ENCODE data around the gene NUDT19.
"Not testable (repeated sequence)": the region's sequence is repeated elsewhere in the genome, so short reads cannot be mapped to it uniquely, and the experiment has no call there.

Gene NUDT19

DNA sequence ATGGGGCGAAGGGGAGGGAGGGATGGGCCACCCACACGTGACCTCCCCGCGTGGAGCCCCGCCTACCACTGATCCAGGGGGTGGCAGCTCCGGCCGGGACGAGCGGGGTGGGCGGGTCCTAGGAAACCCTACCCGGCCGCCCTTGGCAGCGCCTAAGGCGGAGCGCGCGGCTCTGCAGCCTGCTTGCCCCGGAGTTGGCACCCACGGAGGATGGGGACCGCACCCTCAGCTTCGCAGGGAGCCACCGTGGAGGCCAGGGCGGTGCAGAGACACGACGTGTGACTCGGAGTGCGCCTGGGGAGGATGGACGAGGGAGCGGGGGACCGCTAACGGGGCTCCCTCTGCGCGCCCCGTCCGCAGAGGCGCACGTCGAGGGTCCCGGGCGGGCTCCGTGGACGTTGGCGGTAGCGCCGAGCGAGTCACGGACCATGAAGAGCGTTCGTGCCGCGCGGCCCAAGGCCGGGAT, 15.9 kb upstream of the NUDT19 start, which contains the start of gene RGS9BP:
RGS9BP (plus strand) TSS at position 129 of the 466 bp plus-strand sequence. CDS start 416 bp downstream, outside the sequence.
- peak; percentile 76 for DNase-seq

DNA sequence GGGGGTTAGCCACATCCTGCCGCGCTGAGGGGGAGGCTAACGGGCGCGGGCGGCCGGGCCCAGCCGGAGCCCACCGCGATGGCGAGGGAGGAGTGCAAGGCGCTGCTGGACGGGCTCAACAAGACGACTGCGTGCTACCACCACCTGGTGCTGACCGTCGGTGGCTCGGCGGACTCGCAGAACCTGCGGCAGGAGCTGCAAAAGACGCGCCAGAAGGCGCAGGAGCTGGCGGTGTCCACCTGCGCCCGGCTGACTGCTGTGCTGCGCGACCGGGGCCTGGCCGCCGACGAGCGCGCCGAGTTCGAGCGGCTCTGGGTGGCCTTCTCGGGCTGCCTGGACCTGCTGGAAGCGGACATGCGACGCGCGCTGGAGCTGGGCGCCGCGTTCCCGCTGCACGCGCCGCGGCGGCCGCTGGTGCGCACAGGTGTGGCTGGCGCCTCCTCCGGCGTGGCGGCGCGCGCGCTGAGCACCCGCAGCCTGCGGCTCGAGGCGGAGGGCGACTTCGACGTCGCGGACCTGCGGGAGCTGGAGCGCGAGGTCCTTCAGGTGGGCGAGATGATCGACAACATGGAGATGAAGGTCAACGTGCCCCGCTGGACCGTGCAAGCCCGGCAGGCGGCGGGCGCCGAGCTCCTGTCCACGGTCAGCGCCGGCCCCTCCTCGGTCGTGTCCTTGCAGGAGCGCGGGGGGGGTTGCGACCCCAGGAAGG, 15.3 kb upstream of the NUDT19 start:
- DNase-seq: peak; percentile 15

DNA sequence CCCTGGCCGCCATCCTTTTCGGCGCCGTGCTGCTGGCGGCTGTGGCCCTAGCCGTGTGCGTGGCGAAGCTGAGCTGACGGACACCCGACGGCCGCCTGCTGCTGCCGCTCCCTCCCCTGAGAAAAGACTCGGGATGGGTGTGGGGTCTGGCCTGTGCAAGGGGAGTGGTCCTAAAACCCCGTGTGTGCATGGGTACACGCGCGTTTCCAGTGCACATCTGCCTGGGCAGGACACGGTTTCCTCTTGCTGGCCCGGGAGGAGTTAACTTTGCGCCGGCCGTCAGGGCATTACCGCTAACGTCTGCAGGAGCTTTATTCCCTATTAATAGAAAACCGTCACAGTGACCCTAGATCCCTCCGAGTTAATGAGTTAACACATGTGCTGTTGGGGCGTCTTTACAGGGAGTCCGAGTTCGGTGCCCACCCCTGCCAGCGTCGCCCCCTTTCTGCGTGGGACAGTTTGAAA, 14.7 kb upstream of the NUDT19 start:
- no peak for DNase-seq

DNA sequence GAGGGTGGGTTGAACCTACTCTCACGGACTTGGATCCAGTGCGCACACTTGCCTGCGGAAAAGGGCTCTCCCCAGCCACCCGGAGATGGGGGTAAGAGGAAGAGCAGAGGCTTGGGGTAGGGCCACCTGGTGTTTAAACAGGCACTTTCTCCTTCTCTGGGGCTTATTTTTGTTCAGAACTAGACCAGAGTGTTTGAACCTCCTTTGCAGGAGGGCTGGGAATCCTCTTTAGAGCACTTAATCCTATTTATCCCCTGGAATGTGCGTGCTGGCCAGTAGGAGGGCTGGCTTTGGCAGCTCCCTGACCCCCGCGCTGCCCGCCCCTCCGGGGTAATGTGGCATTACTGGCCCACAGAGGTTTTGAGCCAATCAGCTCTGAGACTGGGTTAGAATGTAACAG, 14.0 kb upstream of the NUDT19 start:
- DNase-seq: no peak

DNA sequence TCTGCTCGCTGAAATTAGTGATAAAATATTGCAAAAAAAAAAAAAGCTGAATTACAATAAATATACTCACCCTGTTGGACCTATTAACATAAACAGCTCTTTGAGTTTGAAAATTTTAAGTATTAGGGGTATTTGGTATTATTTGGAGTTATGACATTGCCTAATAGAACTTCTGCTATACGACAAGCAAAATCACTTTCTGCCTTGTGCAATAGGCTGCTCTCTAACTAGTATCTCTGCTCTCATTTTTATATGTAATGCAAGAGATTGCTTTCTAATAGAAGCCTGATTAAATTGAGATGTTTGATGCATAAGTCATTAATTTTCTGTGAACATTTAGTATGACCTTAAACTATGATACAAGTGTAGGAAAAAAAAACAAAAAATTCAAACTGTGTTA, 10.6 kb upstream of the NUDT19 start:
- no peak for DNase-seq

DNA sequence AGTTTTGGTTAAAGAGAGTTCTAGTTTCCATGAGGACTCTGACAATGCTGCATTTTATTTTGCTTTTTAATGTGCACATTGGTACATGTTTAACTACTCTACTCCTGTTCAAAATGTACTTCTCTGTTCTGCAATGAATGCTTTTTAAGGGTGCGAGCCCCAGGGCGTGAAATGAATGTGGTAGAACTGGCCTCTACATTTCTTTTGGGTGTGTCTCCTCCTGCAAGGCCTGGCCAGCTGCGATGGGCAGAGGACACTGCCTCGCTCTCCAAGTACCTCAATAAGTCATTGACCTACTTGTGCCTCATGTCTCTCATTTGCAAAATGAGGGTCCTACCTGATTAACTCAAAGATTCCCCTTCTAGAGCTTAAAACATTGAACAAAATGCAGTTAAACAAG, 9.3 kb upstream of the NUDT19 start:
- no peak for DNase-seq

DNA sequence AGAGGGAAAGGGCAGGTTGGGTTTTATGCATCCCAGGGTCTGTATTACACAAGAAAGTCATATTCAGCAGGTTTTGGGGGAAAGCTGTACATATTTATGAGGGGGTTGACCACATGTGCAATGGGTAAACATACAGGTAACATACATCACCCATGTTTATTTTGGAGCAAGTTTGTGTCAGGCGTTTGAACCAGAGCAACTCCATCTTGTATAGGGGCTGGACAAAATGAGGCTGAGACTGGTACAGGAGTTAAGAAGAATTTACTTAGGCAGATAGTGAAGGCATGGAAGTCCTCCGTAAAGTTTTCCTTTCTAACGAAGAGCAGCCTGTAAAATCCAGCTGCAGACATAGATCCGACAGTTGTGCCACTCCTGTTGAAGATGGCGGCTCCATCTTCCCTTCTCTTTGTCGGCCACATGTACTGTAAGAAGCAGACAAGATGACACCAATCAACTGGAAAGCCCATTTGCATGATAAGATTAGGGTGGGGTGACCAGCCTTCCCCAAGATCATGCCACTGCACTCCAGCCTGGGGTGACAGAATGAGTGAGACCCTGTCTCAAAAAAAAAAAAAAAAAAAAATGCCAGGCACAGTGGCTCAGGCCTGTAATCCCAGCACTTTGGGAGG, 4.7 kb upstream of the NUDT19 start:
- DNase-seq: no peak

DNA sequence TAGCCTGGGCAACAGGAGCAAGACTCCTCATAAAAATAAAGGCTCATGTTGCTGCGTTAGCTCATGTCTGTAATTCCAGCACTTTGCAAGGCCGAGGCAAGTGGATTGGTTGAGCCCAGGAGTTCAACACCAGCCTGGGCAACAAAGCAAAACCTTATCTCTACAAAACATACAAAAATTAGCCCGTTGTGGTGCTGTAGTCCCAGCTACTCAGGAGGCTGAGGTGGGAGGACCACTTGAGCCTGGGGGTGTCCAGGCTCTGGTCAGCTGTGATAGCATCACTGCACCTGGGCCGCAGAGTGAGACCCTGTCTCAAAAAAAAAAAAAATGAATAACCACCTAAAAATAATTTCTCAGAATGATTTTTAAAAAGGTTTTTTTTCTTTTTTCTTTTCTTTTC, 3.9 kb upstream of the NUDT19 start:
- DNase-seq: no peak

DNA sequence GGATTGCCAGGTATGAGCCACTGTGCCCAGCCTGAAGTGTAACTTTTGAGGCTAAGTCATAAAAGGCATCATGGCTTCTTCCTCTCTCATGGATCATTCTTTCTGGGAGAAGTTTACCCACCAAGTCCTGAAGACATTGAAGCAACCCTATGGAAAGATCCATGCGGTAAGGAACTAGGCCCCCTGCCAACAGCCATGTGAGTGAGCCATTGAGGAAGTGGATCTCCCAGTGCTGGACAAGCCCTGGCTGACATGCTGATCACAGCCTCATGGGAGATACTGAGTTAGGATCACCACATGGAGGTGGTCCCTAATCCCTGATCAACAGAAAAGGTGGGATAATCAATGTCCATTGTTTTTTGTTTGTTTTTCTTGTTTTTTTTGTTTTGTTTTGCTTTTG, 3.3 kb upstream of the NUDT19 start:
- no peak for DNase-seq

DNA sequence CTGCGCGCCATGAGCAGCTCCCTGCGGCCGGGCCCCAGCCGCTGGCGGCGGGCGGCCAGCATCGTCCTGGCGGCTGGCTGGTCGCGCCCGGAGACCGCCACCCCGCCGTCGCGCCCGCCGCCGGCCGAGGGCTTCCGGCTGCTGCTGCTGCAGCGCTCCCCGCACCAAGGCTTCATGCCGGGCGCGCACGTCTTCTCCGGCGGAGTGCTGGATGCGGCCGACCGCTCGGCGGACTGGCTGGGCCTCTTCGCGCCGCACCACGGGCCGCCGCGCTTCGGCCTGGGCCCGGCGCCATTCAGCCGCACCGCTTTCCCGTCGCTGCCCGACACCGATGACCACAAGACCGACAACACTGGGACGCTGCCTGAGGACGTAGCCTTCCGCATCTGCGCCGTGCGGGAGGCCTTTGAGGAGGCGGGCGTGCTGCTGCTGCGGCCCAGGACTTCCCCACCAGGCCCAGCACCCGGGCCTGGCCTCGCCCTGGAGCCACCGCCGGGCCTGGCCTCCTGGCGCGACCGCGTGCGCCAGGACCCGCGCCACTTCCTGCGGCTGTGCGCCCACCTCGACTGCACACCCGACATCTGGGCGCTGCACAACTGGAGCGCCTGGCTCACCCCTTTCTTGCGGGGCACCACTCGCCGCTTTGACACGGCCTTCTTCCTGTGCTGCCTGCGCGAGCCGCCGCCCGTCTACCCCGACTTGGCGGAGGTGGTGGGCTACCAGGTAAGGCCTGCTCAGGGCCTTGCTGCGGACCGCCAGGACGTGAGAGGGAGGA, 518 bp downstream of the NUDT19 start:
- DNase-seq: peak; percentile 69

DNA sequence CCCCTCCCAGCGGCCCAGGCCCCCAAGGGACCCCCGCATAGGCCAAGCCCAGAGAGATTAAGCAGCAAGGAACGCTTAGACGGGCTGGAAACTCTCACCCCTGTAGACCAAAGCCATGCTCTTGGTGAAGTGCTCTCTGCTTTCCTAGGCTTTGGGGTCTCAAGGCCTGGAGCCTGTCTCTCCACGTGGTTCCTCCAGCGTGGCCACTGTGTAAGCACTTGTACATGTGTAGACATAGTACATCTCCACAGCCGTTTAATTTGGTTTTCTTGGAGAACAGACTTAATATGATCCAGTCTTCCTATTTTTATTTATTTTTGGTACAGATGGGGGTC, 1.1 kb downstream of the NUDT19 start:
- DNase-seq: no peak

DNA sequence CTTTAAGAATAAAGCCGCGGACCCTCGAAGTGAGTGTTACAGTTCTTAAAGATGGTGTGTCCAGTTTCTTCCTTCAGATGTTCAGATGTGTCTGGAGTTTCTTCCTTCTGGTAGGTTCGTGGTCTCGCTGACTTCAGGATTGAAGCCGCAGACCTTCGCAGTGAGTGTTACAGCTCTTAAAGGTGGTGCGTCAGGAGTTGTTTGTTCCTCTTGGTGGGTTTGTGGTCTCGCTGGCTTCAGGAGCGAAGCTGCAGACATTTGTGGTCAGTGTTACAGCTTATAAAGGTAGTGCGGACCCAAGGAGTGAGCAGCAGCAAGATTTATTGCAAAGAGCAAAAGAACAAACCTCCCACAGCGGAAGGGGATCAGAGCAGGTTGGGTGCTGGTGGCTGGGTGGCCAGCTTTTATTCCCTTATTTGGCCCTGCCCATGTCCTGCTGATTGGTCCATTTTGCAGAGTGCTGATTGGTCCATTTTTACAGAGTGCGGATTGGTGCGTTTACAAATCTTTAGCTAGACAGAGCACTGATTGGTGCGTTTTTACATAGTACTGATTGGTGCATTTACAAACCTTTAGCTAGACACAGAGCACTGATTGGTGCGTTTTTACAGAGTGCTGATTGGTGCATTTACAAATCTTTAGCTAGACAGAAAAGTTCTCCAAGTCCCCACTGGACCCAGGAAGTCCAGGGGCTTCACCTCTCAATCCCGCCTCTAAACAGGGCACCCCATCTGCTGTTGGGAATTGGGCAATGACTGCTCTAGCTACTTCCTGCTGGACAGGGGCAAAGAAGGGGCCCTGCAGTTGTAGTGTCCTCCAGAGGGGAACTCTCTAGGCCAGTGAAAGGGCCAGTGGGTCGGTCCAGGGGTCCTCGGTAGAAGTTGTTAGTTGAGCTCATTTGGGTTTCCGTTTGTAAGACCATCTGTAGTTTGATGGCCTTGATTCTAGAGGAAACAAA, 1.8 kb downstream of the NUDT19 start:
- DNase-seq: peak; percentile 65

DNA sequence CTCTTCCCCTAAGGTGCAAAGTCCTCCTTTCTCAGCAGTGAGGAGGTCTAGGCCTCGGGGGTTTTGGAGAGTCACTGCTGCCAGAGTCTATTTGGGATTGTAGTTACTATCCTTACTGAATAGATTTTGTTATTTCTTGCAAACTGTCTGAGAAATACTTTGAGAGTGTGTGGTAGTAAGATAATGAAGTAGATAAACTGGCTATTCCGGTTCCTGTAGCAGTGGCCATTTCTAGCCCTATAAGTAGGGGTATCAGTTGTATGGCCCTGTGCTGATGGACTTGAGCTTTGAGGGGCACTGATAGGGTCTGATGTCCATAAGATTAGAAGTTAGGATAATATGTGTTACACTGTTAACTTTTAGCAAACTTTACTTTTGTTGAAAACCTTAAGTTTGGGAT, 2.7 kb downstream of the NUDT19 start:
- not testable (repeated sequence) for DNase-seq

DNA sequence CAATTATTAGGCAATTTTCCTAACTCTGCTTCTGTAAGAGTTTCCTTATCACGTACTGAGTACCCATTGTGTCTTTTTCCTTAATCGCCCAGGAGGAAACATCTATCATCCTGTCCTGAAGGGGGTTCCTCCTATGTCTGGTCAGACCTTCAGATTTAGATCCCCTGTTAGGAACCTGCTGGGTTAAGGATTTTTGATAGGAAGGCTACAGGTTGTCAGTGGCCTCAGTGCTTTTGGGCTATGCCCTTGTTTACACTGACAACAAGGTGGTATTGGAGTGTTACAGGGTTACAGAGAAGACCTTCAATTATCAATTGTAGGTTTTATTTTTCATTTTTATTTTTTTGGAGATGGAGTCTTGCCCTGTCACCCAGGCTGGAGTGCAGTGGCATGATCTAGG, 3.2 kb downstream of the NUDT19 start:
- not testable (repeated sequence) for DNase-seq

DNA sequence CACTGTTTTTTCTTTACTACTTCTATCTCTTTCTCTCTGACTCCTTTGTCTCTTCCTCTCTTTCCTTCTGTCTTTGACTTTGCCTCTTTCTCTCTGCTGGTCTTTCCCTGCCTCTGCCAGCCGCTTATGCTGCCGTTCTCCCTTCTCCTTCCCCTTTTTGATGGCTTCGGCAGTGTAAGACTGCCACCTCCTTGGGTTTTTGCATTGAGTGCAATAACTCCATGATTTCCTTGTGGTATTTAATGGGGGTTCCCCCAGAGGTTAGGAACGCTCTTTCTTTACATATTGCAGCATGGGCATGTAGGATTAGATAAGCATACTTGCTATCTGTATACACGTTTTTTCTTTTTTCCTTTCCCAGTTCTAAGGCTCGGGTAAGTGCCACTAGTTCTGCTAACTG, 3.9 kb downstream of the NUDT19 start:
- DNase-seq: not testable (repeated sequence)

DNA sequence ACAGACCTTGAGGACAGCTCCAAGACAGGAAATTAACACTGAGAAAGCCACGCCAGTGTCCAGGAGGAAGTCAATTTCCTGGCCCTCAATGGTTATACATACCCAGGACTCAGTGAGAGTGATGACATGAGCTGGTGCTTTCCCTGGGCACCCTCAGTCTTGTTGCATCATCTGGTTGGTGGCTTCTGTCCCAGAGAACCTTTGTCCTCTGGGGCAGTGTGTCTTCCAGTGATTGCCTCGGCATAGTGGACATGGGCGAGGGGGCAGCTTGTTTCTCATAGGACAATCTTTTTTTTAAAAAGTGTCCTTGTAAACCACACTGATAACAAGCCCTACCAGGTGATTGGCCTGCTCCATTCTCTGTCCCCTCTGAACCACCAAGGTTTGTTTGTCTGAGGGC, 5.2 kb downstream of the NUDT19 start:
- DNase-seq: not testable (repeated sequence)

DNA sequence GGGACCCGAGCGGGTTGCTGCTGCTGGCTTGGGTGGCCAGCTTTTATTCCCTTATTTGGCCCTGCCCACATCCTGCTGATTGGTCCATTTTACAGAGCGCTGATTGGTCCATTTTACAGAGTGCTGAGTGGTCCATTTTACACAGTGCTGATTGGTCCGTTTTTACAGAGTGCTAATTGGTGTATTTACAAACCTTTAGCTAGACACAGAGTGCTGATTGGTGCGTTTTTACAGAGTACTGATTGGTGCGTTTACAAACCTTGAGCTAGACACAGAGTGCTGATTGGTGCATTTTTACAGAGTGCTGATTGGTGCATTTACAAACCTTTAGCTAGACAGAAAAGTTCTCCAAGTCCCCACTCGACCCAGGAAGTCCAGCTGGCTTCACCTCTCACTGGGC, 8.5 kb downstream of the NUDT19 start:
- DNase-seq: not testable (repeated sequence)

DNA sequence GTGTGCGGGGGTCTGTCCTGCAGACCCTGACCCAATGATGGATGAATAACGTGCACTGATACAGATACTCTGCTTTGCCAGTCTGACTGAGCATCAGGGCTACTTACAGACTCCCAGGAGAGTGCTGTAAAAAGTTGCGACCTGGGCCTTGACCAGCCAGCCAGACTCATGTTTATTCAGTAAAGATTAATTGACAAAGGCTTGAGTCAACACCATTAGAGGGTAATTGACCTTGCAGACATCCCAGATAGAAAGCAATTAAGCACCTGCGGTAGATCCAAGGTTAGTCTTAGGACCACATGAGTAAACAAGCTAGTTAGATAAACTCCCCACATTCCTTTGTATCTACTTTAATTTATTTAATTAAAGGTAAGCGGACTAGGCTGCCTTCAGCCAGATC, 10.4 kb downstream of the NUDT19 start:
- no peak for DNase-seq

DNA sequence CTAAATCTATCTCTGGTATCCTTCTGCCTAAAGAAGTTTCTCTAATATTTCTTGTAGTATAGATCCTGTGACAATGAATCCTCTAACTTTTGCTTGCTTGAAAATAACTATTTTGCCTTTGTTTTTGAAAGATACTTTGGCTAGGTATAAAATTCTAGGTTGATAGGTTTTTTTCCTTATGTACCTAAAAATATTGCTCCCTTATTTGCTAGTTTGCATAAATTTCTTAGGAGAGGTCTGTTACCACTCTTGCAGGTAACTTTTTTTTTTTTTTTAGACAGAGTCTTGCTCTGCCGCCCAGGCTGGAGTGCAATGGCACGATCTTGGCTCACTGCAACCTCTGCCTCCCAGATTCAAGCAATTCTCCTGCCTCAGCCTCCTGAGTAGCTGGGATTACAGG, 12.4 kb downstream of the NUDT19 start:
- DNase-seq: not testable (repeated sequence)

DNA sequence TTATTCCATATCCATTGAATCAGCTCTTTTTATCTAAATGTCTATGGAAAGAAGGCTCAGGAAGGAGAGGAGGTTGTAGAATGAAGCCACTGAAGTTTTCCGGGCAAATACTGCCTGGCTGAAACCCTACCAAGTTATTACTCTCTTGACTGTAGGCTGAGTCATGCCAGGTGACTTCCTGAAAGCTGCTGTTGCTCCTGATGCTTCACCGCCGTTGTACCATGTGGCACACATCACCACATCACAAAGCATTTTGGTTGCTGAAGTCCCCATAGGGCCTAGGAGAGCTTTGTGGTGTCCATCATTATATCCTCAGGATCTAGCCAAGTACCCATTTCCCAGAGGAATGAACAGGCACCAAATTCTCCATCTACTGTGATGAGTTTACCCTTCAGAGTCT, 16.8 kb downstream of the NUDT19 start:
- peak; percentile 48 for DNase-seq

DNA sequence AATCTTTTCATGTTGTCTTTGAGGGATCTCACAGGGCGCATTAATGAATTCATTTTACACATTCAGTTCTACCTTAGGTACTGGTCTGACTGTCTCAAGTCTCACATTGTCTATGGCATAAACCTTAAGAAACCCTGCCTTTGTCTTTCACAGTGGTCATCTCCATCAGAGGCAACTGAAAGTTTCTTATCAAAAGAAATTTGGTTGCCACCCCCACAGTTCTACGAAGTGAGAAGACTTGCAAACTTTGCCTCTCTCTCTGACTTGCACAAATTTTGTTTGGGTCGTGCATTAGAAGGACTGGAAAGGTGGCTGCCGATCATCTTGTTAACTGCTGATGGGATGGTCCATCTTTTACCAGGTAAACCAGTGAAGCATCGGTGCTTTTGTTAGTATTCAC, 17.4 kb downstream of the NUDT19 start:
- no peak for DNase-seq

DNA sequence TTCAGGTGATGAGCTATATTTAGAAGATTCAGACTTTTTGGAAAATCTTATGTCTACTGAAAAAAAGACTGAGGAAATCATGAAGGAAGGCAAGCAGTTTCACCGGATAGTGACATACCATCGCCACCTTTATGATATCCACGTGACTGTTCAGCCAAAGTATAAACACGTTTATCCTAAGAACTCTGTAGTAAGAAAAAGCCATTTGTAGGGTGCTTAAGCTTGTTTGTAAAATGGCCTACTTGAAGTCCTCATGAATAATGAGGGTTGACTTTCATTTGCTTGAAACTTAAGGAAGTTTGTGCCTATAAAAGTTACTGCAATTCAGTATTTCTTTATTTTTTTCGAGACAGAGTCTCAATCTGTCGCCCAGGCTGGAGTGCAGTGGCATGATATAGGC, 20.1 kb downstream of the NUDT19 start:
- DNase-seq: no peak

DNA sequence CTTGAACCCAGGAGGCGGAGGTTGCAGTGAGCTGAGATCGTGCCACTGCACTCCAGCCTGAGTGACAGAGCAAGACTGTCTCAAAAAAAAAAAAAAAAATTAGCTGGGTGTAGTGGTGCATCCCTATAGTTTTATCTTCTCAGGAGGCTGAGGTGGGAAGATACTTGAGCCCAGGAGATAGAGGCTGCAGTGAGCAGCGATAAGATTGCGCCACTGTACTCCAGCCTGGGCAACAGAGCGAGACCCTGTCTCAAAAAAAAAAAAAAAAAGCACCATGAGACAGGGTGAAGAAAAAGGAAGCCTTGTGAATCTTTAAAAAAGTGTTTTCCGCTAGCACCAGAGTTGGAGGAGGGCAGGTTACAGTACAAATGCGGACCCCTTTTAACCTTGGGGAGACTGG, 24.6 kb downstream of the NUDT19 start:
- not testable (repeated sequence) for DNase-seq

Measured in activated CD4-positive, alpha-beta T cell treated with anti-CD3 and anti-CD28 coated beads, Interleukin-2, Interleukin-6, amounts not matched to agents 100 ng/mL and 50 ng/mL, durations not matched to agents 16 hours and 8 hours (primary cell).